GM21786 (cell line): Measurements from ENCODE around the gene ATRIP.

Experiments used
- ATAC-seq: cut with Tn5 transposase; IDR thresholded peaks from one replicate; pipeline ENCODE4 v1.9.1; 2021; ENCODE audit not compliant: unreplicated experiment

The ATRIP gene

DNA sequence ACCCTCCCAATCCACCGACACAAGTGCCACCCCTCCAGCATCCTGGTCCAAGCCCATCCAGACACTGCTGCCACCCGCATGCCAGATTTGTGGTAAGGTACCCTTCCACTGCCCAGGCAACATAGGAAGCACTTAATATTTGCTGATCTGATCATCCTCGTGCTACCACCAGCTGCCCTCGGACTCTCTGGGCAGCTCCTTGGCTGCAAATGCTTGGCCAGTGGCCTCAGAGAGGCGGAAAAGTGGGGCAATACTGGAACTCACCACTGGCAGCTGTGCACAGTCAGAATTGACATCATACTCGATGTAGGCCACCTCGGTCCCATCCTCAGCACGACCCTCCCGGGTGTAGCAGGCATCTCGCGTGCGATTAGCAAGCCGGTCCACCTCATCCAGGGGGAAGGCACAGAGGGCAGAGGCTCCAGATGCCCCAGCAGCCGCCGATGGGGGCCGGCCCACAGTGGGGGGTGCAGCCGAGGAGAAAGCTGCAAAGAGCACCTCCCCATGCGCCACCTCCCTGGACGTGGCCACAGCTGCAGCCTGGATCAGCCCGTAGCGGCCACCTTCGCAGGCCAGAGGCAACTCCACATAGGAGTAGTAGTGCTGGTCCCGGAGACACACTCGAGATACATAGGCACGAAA is 23.2 kb upstream of the ATRIP start:
- ATAC-seq, result no peak

DNA sequence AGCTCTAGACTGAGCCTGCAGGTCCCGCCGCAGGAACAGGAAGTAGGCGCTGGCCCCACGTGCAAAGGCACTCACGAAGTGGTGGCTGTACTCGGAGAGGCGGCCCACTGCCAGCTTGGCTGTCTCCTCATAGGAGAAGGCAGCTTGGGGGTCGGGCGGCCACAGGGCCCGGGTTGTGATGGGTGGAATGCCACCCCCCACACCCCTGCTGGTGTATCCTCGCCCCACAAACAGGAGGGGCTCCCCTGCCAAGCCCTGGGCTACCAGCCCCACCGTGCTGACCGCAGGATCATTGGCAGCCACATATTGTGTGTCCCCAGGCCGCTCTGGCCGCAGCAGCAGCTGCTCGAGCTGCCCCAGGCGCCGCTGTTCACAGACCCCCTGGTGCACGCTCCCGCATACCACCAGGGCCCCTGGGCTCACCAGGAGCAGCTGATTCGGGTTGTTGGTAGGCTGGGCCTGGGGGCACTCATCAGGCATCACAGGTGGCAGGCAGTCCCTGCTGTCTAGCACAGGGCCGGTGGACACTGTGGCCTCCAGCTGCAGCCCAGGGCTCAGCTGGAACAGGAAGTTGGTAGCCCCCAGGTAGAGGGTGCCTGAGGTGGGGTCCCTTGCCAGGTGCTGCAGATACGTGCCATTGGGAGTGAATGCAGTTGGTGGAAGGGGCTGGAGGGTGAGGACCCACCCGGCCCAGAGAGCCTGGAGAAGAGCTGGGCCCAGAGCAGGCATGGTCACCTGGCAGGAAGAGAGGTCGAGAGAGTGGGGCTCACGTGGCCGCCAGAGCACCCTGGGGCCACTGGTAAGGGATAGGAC is 22.4 kb upstream of the ATRIP start:
- ATAC-seq, result no peak

DNA sequence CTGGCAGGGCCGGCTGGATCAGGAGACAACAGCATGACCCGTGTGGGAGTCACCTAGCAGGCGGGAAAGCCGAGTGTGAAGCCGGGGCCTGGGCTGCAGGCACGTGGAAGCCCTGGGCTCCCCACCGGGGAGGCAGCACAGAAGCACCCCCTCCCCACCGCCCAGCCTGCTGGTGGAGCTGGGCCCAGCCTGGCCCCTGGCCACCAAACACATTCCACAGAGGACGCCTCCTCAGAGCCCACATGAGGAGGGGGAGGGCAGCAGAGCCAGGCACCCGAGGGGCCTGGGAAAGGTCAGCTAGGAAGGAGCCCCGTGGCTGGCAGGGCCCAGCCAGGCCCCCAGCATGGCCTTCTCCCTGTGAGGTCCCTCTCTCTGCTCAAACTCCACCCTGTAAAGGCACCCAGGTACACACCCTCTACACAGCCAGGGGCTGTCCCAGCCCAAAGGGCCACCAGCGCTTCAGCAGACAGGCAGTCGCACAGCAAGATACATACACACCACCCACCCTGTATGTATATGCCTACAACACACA is 21.2 kb upstream of the ATRIP start:
- no peak for ATAC-seq

DNA sequence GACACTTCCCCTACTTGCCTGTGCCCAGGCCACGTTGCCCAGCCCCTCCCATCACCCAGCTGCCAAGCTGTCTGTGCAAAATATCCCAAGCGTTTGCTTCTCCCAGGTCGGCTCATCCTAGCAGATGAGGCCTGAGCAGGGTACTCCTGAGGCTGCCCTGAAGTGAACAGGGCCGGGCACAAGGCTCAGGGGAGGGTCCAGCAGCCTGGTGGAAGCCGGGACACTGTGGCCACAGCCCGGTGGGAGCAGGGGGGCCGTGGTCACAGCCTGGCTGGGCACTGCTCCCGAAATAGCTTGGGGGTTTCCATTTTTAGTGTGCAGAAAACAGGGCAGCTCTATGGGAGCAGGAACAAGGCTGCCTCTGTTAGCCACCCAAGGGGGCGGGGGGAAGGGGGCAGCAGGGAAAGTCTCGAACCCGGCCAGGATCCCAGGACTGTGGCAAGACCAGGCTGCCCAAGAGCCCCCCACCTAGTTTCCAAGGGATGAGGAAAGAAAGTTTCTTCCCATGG is 20.1 kb upstream of the ATRIP start:
- no peak for ATAC-seq

DNA sequence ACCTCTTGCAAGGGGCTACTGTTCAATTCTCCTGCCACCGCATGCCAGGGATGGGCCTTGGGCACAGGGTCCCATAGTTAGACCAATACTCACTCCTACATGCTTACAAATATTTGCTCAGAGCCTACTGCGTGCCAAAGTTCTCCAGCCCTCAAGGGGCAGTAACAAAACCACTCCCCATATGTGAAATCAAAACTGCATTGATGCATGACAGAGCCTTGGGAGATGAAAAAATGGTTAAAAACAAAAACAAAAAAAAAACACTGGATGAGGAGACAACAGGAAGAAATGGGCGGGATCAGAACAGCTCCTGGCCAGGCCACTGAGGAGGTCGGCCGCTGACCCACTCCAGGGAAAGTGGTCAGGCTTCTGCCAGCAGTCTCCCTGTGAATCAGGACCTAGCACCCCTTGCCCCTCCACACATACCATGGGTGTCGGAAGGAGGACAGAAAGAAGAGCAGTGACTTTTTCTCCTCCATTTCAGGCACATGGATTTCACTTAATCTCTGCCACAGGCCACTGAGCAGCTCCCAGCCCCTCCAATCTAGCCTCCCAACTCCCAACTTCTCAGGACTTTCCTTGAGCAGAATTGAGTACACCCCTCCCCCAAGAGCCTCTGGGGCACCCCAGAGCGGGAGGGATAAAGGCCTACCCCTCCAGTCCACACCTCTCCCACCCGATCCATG is 19.4 kb upstream of the ATRIP start:
- no peak for ATAC-seq

DNA sequence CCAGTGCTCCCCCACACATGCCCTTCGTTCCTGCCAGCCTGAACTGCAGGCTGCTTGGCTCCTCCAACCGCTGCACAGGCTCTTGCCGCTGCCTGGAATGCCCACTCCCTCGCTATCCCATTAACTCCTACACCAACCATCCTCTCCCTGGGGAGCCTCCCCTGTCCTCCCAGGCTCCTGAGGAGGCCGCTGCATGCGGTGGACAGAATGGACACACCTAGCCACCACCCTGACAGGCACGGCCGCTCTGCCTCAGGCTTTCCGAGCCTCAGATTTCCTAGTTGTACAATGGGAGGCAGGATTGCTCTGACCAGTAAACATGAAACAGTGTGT is 18.9 kb upstream of the ATRIP start:
- ATAC-seq, result no peak

DNA sequence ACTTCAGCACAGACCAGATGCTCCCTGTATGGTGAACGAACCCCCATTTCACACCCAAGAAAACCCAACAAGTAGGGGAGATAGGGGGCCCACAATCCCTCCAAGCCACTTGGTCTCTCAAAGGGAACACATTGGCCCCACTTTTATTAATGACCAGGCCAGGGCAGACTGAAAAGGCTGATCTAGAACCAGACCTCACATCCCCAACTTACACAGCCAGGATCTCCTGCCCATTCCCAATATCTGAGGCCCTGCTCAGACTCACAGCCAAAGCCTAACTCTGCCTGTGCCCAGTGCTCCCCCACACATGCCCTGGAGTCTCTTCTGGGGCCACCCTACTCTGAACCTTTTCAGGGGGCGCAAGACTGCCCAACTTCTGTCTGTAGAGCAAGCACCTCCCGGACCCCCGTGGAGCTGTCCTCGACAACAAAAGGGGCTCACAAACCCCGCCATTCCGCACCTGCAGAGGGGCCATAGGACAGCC is 18.4 kb upstream of the ATRIP start:
- no peak for ATAC-seq

DNA sequence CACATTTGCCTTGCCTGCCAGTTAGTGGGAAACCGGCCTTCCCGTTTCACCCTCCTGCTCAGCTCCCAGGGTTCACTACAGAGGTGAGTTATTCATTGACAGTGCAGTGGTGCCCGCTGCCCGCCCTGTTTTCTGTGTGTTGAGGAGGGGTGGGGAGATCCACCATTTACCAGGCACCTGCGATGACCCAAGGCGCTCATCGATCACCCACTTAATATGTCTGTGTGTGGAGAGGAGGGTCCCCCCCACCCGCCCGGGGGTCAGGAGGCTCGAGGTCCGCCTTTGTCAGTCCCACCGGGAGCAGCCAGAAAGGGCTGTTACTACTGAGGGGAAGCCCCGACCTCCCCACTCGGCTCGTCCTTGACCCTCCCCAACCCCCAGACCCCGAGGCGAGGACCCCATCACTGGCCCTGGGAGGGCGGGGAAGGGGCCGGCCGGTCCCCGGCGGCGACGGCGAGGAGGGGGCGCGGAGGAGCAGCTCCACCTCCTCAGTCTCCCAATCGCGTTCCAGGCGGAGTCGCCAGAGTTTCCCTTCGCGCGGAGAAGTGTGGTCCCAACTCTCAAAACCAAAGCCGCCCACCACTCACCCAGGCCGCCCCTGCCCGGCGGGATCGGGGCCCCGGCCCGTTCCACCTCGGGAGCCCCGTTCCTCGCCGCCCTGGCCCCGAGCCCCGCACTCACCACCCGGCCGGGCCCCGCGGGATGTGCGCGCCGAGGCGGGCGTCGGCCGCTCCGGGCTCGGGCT is 17.8 kb upstream of the ATRIP start:
- no peak for ATAC-seq

DNA sequence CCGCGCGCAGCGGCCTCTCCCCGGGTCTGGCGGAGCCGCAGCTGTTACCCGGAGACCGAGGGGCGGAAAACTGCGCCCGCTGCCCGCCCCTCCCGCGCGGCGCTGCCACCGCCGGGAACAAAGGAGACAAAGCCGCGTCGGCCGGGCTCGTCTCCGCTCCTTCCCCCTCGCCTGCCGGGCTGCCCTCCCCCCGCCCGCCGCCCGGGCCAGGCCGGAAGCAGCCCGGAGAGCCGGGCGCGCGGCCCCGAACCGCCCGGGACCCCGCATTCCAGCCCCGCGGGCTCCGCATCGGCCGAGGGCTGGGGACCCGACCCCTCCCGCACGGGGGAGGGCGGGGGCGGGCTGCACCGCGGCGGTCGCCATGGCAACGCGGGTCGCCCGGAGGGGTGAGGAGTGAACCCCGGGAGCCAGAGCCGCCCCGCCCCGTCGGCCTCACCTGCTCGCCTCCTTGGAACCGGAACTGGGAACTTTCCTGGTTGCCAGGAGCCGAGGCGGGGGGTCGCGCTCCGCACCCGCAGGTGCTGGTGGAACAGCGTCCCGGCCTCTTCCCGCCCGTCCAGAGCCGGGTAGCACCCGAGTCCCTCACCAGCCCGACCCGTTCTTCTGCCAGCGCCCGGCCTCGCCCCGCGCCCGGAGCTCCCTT is 17.1 kb upstream of the ATRIP start:
- no peak for ATAC-seq

DNA sequence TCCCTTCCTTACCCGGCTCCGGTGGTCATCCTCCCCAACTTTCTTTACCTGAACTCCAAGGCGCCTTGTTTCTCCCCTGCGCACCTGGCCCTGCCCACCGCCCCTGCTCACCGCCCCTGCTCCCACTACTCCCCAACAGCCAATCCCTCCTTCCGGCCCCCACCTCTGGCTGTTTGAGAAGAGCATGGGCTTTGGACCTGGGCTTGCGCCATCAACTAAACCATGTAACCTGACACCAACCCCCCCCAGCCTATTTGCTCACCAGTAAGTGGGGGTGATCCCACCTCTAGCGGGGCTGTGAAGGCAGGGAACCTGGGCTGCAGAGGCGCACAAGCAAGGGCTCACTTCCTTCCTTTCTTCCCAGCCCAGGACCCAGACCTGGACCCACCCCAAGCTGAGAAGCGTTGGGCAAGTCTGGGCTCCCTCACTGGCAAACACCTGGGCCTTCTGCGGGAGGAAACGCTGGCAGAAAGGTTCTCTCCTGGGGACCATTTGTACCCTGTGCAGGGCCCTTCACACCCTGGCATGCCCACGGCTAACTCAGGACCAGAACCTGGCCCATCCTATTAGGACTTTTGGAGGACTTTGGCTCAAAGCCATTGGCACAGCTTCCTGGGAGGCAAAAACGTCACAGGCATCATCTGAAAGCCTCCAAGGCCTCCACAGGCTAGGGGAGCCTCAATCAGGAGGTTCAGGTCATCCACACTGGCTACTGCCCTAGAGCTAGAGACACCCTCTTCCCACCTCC is 16.4 kb upstream of the ATRIP start, which contains the start of gene PLXNB1:
Gene PLXNB1, minus strand, starts transcription at position 127 of the 748 bp plus-strand sequence. CDS start 5,475 bp downstream, outside the sequence.
- ATAC-seq, result no peak

DNA sequence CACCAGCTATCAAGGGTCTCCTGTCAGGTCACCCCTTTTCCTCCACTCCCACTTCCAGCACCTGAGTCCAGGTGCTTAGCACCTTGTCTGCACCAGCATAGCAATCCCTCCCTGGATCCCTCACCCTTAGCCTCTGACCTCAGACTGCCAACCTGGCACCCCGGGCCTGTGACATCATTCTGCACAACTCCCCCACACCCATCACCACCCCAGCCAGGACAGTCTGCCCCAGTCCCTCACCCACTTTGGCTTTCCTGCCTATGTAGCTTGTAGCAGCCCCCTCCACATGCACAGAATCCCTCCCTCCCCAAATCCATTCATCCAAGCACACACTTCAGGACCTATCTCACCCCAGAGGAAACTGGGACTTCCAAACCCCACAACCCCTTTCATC is 15.8 kb upstream of the ATRIP start:
- no peak for ATAC-seq

DNA sequence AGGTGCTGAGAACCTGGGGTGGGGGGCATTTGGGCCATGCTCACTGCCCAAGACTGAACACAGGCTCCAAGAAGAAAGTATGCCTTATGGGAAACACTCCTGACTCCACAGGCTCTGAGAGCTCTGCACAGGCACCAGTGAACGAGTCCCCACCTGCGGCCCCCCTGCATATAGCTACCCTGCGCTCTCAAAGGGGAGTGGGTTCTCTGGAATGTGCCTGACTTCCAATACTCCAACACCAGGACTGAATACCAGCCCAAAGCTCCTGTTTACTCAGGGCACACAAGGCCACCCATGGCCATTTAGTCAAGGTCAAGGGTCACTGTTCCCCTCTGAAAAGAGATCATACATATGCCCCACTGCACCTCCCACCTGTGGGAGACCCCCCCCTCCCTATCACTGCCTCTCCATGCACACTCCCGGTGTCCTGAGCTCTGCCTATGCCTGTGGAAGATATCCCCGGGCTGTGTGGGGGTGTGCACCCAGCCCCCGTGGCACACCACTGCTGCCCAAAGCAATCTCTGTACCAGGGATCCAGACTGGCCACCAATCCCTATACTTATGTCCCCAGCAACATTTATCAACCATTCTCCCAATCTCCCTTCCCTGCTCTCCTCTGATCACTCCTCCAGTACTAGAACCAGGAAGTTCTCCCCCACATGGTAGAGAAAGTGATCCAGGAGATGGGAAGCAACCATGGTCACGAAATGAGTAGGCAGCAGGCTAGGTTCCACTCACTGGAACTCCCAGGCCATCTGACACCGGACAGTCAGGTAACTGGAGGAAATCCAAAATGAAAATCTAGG is 15.1 kb upstream of the ATRIP start:
- ATAC-seq, result no peak

DNA sequence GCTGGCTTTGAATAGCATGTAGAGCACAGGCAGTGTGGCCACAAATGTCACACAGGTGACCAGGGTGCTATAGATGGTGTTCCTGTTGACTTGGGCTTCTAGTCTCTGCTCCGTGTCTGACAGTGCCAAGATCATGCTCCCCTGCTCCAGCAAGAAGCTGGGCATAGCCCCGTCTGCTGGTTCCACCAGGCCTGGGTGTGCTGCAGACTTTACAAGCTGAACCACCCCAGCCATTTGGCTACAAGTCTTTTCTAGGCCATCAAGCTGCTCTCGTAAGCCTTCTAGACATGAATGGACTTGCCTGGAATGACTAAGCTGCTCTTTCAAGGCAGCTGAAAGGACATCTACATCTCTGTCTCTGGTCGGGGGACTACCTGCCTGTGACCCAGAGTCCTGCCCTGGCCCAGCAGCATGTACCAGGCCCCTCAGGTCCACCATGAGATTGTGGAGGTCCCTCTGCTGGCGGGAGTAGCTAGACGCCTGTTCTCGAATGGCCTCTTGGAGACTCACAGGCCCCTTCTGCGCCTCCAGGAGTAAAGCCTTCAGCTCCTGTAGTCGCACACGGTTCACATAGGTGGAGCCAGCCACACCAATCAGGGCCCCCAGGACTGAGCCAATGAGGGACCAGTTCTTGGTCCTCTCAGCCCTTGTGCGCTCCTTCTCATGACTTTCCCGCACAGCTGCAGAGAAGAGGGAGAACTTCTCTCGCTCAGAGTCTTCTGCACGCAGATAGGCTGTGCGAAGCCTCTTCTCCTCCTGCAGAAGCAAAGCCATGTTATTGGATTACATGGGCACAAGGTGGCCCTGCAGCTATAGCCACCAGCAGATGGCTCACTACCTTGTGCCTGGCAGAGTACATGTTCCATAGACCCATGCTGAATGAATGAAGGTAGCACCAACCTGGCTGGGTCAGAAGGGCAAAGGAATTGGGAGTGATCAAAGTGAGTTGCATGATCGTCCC is 13.8 kb upstream of the ATRIP start:
- ATAC-seq, result no peak

DNA sequence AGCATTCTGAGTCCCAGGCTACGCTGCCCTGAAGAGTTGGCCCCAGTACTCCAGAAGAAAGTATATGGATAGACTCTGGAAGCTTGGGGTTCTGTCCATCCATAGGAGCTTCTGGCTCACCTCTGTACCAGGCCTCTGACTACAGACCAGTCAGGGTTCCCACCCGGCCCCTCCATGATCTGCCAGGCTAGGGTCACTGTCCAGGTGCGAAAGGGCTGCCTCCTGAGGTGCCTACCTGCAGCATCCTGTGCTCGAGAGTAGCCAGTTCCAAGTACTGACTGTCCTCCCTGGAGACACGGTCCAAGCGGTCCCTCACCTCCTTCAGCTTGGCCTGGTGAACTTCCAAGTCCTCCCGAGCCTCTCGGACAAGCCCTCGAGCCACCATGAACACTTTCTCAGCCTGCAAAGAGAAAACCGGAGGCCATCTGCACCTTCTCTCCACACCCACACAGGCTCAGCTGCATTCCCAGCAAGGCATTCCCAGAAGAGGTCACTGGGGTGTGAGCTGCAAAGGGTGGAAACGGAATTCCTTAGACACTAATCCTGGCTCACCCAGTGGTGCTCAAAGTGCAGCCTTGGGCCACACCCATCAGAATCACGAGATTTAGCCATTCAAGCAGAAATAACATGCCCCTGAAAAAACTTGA is 12.9 kb upstream of the ATRIP start:
- ATAC-seq, result no peak

DNA sequence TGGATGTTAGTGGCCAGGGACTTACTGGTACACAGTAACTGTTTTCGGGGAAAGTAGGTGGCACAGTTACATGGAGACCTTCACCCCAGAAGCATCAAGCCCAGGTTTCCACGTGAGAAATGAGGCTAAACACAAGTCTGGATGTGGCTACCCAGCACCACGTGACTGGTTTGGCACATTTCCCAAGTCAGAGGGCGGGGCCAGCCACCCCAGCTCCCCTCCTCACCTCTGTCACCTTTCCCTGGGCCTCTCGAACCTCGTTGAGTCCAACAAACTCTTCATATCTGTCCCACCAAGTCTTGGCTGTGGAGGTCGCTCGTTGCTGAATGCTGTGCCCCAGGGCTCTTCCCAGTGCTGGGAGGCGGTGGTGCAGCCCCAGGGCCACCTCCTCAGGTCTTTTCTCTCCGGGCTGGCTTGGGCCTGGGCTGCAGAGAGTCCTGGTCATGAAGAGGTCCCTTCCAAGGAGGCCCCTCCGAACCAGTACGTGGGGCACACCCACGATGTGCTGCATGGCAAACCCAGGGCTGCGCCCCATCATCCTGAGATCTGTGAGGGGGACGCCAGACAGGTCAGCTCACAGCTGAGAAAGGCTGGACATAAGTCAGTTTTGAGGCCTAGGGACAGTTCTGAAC is 11.8 kb upstream of the ATRIP start:
- ATAC-seq, result no peak

DNA sequence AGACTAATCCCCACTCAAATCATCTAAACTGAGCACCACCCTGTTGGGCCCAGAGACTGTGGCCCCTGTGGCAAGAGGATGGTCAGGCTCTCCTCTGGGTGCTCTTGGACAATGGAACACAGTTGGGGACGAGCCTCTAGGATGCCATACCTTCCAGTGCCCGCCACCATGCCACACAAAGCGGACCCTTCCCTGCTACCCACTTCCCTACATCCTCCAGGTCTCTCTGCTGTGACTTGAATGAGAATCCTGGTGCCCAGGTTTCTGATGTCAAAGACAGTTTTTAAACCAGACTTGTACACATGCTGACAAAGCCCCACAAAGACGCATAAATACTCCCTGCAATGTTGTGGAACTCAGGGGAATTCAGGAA is 11.3 kb upstream of the ATRIP start:
- ATAC-seq, result no peak
